OCI-LY7 (cell line): ENCODE measurements around the gene ZNF738. TPM values are rescaled to one million over a fixed set of nuclear protein-coding genes. Genes with fewer than 3 reads are reported as not detected.

Source experiments
- BruUV-seq: library from RNA; stranded (reverse); fragments of 400-500 nt; replicated peaks from 2 replicates; lab custom pipeline; 2021; lab: Mats Ljungman, UMichigan
- CTCF ChIA-PET: fragments of 300-600 bp; sonication (Branson Sonifier 250); formaldehyde crosslinking; loops from one replicate; lab custom pipeline; 2022; ENCODE audit warnings: antibody characterized with exemption; ENCODE audit not compliant: unreplicated experiment; lab: Charles Lee
- POLR2A ChIA-PET: fragments of 300-600 bp; sonication (Branson Sonifier 250); formaldehyde crosslinking; loops from one replicate; lab custom pipeline; 2022; ENCODE audit warnings: antibody characterized with exemption; lab: Charles Lee
- DNase-seq: peaks from one replicate; pipeline ENCODE4 v3.0.0-alpha.2; 2015; ENCODE audit warnings: low spot score
- H2AFZ ChIP-seq: fragments of 200-600 bp; sonication (generic), shearing (Covaris generic); 2 replicates; pipeline ENCODE4 v1.6.1; 2014; ENCODE audit warnings: mild to moderate bottlenecking, antibody characterized with exemption, low read length, moderate library complexity
- H3K27ac ChIP-seq: fragments of 200-600 bp; sonication (generic); 2 replicates; pipeline ENCODE4 v1.5.1; 2014; ENCODE audit warnings: mixed run types, low read depth, mild to moderate bottlenecking, moderate library complexity, low read length, inconsistent platforms; ENCODE audit not compliant: poor library complexity, severe bottlenecking
- H3K36me3 ChIP-seq: fragments of 200-600 bp; sonication (generic); 2 replicates; pipeline ENCODE4 v1.6.1; 2014; ENCODE audit warnings: mild to moderate bottlenecking, antibody characterized with exemption, low read length, moderate library complexity, mixed read lengths; ENCODE audit not compliant: insufficient read depth
- H3K4me1 ChIP-seq: fragments of 200-600 bp; sonication (generic); 2 replicates; pipeline ENCODE4 v1.5.1; 2014; ENCODE audit warnings: mild to moderate bottlenecking, low read length; ENCODE audit not compliant: insufficient read depth, poor library complexity, severe bottlenecking
- H3K4me2 ChIP-seq: fragments of 200-600 bp; sonication (generic); 2 replicates; pipeline ENCODE4 v1.6.1; 2014; ENCODE audit warnings: mild to moderate bottlenecking, low read length
- H3K4me3 ChIP-seq: fragments of 200-600 bp; sonication (generic); 2 replicates; pipeline ENCODE4 v1.5.1; 2014; ENCODE audit warnings: mild to moderate bottlenecking, low read depth, low read length; ENCODE audit not compliant: poor library complexity, severe bottlenecking
- H3K79me2 ChIP-seq: fragments of 200-600 bp; sonication (generic); 2 replicates; pipeline ENCODE4 v1.6.1; 2016; ENCODE audit warnings: low read depth, mild to moderate bottlenecking, low read length, moderate library complexity, mixed read lengths; ENCODE audit not compliant: insufficient read depth
- H3K9me2 ChIP-seq: fragments of 200-600 bp; sonication (generic); 2 replicates; pipeline ENCODE4 v1.6.1; 2016; ENCODE audit warnings: mild to moderate bottlenecking, low read length, mixed read lengths; ENCODE audit not compliant: insufficient read depth
- H3K9me3 ChIP-seq: fragments of 200-600 bp; sonication (generic); 2 replicates; pipeline ENCODE4 v1.6.1; 2014; ENCODE audit warnings: mild to moderate bottlenecking, mixed run types, low read length, mixed read lengths
- H4K20me1 ChIP-seq: fragments of 200-600 bp; sonication (generic); 2 replicates; pipeline ENCODE4 v1.6.1; 2014; ENCODE audit warnings: mild to moderate bottlenecking, antibody characterized with exemption, low read length, moderate library complexity, mixed read lengths; ENCODE audit not compliant: insufficient read depth
- EZH2phosphoT487 ChIP-seq: fragments of 200-600 bp; sonication (generic); IDR thresholded peaks from 2 replicates; pipeline ENCODE4 v1.6.1; 2018; ENCODE audit warnings: low read depth, borderline replicate concordance, mild to moderate bottlenecking, mixed run types, antibody characterized with exemption, low read length, moderate library complexity, mixed read lengths
- intact Hi-C: fragments of 100-400 bp; cut with micrococcal nuclease; formaldehyde crosslinking; loops from one replicate; pipeline ENCODE4 v1.10.0; 2022; ENCODE audit not compliant: unreplicated experiment
- total RNA-seq, 2 experiments: library from RNA; depleted of rRNA in 1 of 2; stranded (reverse); fragments of >200 nt in 1 of 2; shearing (Covaris generic) in 1 of 2; gene quantifications; 2 replicates each; pipeline ENCODE4 v1.2.3, GENCODE V29; 2014 to 2022
- TF ChIP-seq, protein P1 (sequence below): fragments of 200-600 bp; sonication (generic); conservative IDR thresholded peaks from 2 replicates; pipeline ENCODE4 v1.5.1; 2014; ENCODE audit warnings: mild to moderate bottlenecking, antibody characterized with exemption, low read length, moderate library complexity, mixed read lengths

ZNF738 gene
- total RNA-seq, 2 experiments from 2014 or later = 47.9 to 57.0 TPM

DNA sequence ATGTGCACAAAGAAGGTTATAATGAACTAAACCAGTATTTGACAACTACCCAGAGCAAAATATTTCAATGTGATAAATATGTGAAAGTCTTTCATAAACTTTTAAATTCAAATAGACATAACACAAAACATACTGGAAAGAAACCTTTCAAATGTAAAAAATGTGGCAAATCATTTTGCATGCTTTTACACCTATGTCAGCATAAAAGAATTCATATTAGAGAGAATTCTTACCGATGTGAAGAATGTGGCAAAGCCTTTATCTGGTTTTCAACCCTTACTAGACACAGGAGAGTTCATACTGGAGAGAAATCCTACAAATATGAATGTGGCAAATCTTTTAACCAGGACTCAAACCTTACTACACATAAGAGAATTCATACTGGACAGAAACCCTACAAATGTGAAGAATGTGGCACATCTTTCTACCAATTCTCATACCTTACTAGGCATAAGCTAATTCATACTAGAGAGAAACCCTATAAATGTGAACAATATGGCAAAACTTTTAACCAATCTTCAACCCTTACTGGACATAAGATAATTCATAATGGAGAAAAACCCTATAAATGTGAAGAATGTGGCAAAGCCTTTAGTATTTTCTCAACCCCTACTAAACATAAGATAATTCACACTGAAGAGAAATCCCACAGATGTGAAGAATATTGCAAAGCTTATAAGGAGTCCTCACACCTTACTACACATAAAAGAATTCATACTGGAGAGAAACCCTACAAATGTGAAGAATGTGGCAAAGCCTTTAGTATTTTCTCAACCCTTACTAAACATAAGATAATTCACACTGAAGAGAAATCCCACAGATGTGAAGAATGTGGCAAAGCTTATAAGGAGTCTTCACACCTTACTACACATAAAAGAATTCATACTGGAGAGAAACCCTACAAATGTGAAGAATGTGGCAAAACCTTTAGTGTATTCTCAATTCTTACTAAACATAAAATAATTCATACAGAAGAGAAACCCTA lies 64.5 kb downstream of the ZNF738 start:
- Histone ChIP-seq H3K79me2 (no peaks in the 10 kb centered on the region), H3K9me3 (peaks cover 56% of the 10 kb centered on the region; the same call in 1 of the 2 replicates), H3K4me2 (no peak overlapping the region), H4K20me1 (no peaks in the 10 kb centered on the region), H3K4me3 (no peak overlapping the region), H2AFZ (no peak overlapping the region), H3K9me2 (no peaks in the 10 kb centered on the region), H3K27ac (no peak overlapping the region), H3K4me1 (no peaks in the 10 kb centered on the region), H3K36me3 (peaks cover 30% of the 10 kb centered on the region)
- no TSS peak for BruUV-seq
- no peak for DNase-seq
- intact Hi-C loops = no loop called here
- ChIA-PET POLR2A (no interaction called here), CTCF (no interaction called here)
- TF ChIP-seq, protein P1, sequence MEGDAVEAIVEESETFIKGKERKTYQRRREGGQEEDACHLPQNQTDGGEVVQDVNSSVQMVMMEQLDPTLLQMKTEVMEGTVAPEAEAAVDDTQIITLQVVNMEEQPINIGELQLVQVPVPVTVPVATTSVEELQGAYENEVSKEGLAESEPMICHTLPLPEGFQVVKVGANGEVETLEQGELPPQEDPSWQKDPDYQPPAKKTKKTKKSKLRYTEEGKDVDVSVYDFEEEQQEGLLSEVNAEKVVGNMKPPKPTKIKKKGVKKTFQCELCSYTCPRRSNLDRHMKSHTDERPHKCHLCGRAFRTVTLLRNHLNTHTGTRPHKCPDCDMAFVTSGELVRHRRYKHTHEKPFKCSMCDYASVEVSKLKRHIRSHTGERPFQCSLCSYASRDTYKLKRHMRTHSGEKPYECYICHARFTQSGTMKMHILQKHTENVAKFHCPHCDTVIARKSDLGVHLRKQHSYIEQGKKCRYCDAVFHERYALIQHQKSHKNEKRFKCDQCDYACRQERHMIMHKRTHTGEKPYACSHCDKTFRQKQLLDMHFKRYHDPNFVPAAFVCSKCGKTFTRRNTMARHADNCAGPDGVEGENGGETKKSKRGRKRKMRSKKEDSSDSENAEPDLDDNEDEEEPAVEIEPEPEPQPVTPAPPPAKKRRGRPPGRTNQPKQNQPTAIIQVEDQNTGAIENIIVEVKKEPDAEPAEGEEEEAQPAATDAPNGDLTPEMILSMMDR = no peak
- no peak for TF ChIP-seq EZH2phosphoT487

Other genes starting within 250 kb of the ZNF738 start
- 11.9 and 26.6 TPM in 2 replicates for gene ZNF431, start 217.0 kb upstream of the ZNF738 start, total RNA-seq (2014; rRNA removed; shearing (Covaris generic))
- 27.0 and 34.5 TPM in 2 replicates for gene ZNF431, start 217.0 kb upstream of the ZNF738 start, total RNA-seq (2022)
- gene ZNF708, start 29.6 kb upstream of the ZNF738 start, total RNA-seq (2014; rRNA removed; shearing (Covaris generic)) = 26.5 and 38.2 TPM in 2 replicates
- gene ZNF708, start 29.6 kb upstream of the ZNF738 start, total RNA-seq (2022) = 19.3 and 21.7 TPM in 2 replicates
- gene ZNF493, start 38.1 kb downstream of the ZNF738 start, total RNA-seq (2014; rRNA removed; shearing (Covaris generic)) = 57.6 and 75.1 TPM in 2 replicates
- 37.6 and 41.4 TPM in 2 replicates for gene ZNF493, start 38.1 kb downstream of the ZNF738 start, total RNA-seq (2022)
- gene ZNF429, start 146.6 kb downstream of the ZNF738 start, total RNA-seq (2014; rRNA removed; shearing (Covaris generic)) = 12.8 and 19.8 TPM in 2 replicates
- gene ZNF429, start 146.6 kb downstream of the ZNF738 start, total RNA-seq (2022) = 24.6 and 30.7 TPM in 2 replicates